Natural killer cell (primary cell): Measurements from ENCODE around the gene LSM12. TPM values are rescaled to one million over a fixed set of nuclear protein-coding genes. Genes with fewer than 3 reads are reported as not detected.

Source experiments
- ATAC-seq, 3 donors: fragments of 150-1000 bp in 2 of 3; fragments of 200-7000 bp in 1 of 3; cut with Tn5 transposase; 1 replicate in 1 of 3; 2 replicates in 2 of 3; pipeline ENCODE4 v1.10.0; 2021; ENCODE audit warnings: mild to moderate bottlenecking in 2 of 3, moderate library complexity in 2 of 3
- DNase-seq, 2 donors: peaks; one replicate each; pipeline versions ENCODE4 v3.0.0 to v3.0.0-alpha.2; 2013 to 2021; ENCODE audit warnings: mixed read lengths in 1 of 2
- H3K27ac ChIP-seq: one replicate; pipeline ENCODE4 v1.5.1; 2013; ENCODE audit warnings: mild to moderate bottlenecking, low read length
- H3K27me3 ChIP-seq: one replicate; pipeline ENCODE4 v1.6.1; 2013; ENCODE audit warnings: low read length; ENCODE audit not compliant: control insufficient read depth, insufficient read depth
- H3K36me3 ChIP-seq: one replicate; pipeline ENCODE4 v1.6.1; 2013; ENCODE audit warnings: low read length; ENCODE audit not compliant: control insufficient read depth, insufficient read depth
- H3K4me1 ChIP-seq: one replicate; pipeline ENCODE4 v1.6.1; 2013; ENCODE audit warnings: low read length; ENCODE audit not compliant: control insufficient read depth, insufficient read depth
- H3K4me3 ChIP-seq: one replicate; pipeline ENCODE4 v1.5.1; 2013; ENCODE audit warnings: low read length
- H3K9me3 ChIP-seq: one replicate; pipeline ENCODE4 v1.6.1; 2013; ENCODE audit warnings: low read length; ENCODE audit not compliant: control insufficient read depth, insufficient read depth
- H3K27ac Mint-ChIP-seq, 2 donors: one replicate each; pipeline ENCODE4 v1.8.0; 2022; ENCODE audit warnings: mild to moderate bottlenecking in 2 of 2, mixed read lengths in 2 of 2, moderate library complexity in 1 of 2
- H3K27me3 Mint-ChIP-seq, 2 donors: one replicate each; pipeline ENCODE4 v1.8.0; 2022; ENCODE audit warnings: low read depth in 2 of 2, mixed read lengths in 2 of 2
- H3K36me3 Mint-ChIP-seq: one replicate; pipeline ENCODE4 v1.8.0; 2022; ENCODE audit warnings: mixed read lengths
- H3K4me1 Mint-ChIP-seq, 2 donors: one replicate each; pipeline ENCODE4 v1.8.0; 2022; ENCODE audit warnings: mixed read lengths in 2 of 2
- H3K4me3 Mint-ChIP-seq: one replicate; pipeline ENCODE4 v1.8.0; 2022; ENCODE audit warnings: mild to moderate bottlenecking, moderate library complexity, mixed read lengths
- H3K9me3 Mint-ChIP-seq, 2 donors: one replicate each; pipeline ENCODE4 v1.8.0; 2022; ENCODE audit warnings: mixed read lengths in 2 of 2
- WGBS: methylation state at CpG from one replicate; pipeline ENCODE4 v1.1.7; 2013; ENCODE audit warnings: missing lambda C conversion rate; ENCODE audit not compliant: insufficient coverage; 5-methylcytosine and 5-hydroxymethylcytosine counted together
- intact Hi-C: fragments of 100-400 bp; cut with micrococcal nuclease; formaldehyde crosslinking; loops from one replicate; pipeline ENCODE4 v1.14.2; 2022
- total RNA-seq, 4 donors: library from RNA; stranded (reverse); fragments of 120-200 nt in 1 of 4; gene quantifications; one replicate each; pipeline versions ENCODE4 v1.2.3 to v1.2.4, GENCODE V29; 2013 to 2022
- TF ChIP-seq, protein P1 (sequence below): fragments of 200-600 bp; IDR thresholded peaks from one replicate; pipeline ENCODE4 v1.8.0; 2022; ENCODE audit warnings: antibody characterized with exemption

Gene LSM12
- total RNA-seq, 3 donors from 2014 or later (not counting 1 experiment from before 2014, with no cell fraction given) = 46.9 to 54.0 (median 51.8) TPM

GRCh38 chr17:43986225-43986981 is 80.1 kb downstream of the LSM12 start:
- H3K27me3 Mint-ChIP-seq = peaks cover 43 to 55% of the 10 kb centered on the region in 2 donors
- H3K36me3 Mint-ChIP-seq = no peaks in the 10 kb centered on the region
- TF ChIP-seq, protein P1, sequence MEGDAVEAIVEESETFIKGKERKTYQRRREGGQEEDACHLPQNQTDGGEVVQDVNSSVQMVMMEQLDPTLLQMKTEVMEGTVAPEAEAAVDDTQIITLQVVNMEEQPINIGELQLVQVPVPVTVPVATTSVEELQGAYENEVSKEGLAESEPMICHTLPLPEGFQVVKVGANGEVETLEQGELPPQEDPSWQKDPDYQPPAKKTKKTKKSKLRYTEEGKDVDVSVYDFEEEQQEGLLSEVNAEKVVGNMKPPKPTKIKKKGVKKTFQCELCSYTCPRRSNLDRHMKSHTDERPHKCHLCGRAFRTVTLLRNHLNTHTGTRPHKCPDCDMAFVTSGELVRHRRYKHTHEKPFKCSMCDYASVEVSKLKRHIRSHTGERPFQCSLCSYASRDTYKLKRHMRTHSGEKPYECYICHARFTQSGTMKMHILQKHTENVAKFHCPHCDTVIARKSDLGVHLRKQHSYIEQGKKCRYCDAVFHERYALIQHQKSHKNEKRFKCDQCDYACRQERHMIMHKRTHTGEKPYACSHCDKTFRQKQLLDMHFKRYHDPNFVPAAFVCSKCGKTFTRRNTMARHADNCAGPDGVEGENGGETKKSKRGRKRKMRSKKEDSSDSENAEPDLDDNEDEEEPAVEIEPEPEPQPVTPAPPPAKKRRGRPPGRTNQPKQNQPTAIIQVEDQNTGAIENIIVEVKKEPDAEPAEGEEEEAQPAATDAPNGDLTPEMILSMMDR = no peak
- peaks cover 20% of the 10 kb centered on the region for H3K27me3 ChIP-seq
- intact Hi-C loops = no loop called here
- no peaks in the 10 kb centered on the region for H3K36me3 ChIP-seq
- no peak overlapping the region for H3K4me3 ChIP-seq
- DNase-seq = no peak
- H3K9me3 Mint-ChIP-seq = no peaks in the 10 kb centered on the region
- H3K27ac ChIP-seq = no peak overlapping the region
- peaks cover 4% of the 10 kb centered on the region for H3K4me1 ChIP-seq
- no peak for ATAC-seq
- no peaks in the 10 kb centered on the region for H3K4me1 Mint-ChIP-seq
- H3K9me3 ChIP-seq = no peaks in the 10 kb centered on the region
- H3K27ac Mint-ChIP-seq = no peak overlapping the region
- 81% methylated on average over 7 of the region's 7 CpGs for WGBS
- no peak overlapping the region for H3K4me3 Mint-ChIP-seq

DNA sequence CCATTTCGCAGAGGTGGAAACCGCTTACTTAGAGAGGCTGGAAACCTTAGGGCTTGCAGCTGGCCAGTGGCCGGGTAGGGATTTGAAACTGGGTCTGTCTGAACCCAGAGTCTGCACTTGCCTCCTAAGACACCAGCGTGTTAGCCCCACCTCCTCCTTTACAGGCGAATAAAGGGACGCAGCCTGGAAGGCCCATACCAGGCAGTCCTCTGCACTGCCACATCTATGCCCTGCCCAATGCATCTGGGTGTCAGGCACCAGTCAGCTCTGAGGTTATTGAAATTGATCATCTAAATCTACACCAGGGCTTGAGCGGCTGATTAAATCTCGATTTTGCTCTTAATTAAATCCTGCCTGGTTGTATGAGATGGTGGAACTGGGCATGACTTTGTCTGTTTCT is 82.0 kb downstream of the LSM12 start:
- Mint-ChIP-seq H3K4me1 (no peaks in the 10 kb centered on the region), H3K27ac (no peak overlapping the region), H3K9me3 (no peaks in the 10 kb centered on the region), H3K27me3 (peaks cover 46 to 55% of the 10 kb centered on the region in 2 donors), H3K4me3 (no peak overlapping the region), H3K36me3 (no peaks in the 10 kb centered on the region)
- Histone ChIP-seq H3K27ac (no peak overlapping the region), H3K36me3 (no peaks in the 10 kb centered on the region), H3K4me1 (peaks cover 4% of the 10 kb centered on the region), H3K27me3 (peaks cover 20% of the 10 kb centered on the region), H3K4me3 (no peak overlapping the region), H3K9me3 (no peaks in the 10 kb centered on the region)
- no peak for ATAC-seq
- 90% methylated on average over 8 of the region's 8 CpGs for WGBS
- intact Hi-C loops = no loop called here
- no peak for DNase-seq
- TF ChIP-seq, protein P1 = no peak

Other genes starting within 250 kb of the LSM12 start
- gene MPP3, start 233.5 kb downstream of the LSM12 start, total RNA-seq = not detected
- gene CD300LG, start 219.5 kb downstream of the LSM12 start, total RNA-seq = not detected
- 1 to 10 TPM in 1 of 3 donors, under 1 TPM in 2; 0.75 to 2.0 (median 0.85) TPM for gene MPP2, start 159.1 kb downstream of the LSM12 start, total RNA-seq
- not detected for gene PPY, start 124.2 kb downstream of the LSM12 start, total RNA-seq
- not detected for gene PYY, start 112.7 kb downstream of the LSM12 start, total RNA-seq
- gene NAGS, start 62.0 kb downstream of the LSM12 start, total RNA-seq = 1 to 10 TPM in 2 of 3 donors, under 1 TPM in 1; 0.92 to 1.7 (median 1.1) TPM
- gene TMEM101, start 51.7 kb downstream of the LSM12 start, total RNA-seq = 10 to 100 TPM; 11.3 to 13.9 (median 11.5) TPM
- 10 to 100 TPM; 18.2 to 21.7 (median 20.6) TPM for gene G6PC3, start 4.1 kb upstream of the LSM12 start, total RNA-seq
- 100 to 1,000 TPM in 1 of 3 donors, 10 to 100 TPM in 2; 79.2 to 100 (median 91.9) TPM for gene HDAC5, start 57.0 kb upstream of the LSM12 start, total RNA-seq
- gene HROB, start 75.3 kb upstream of the LSM12 start, total RNA-seq = 1 to 10 TPM; 1.9 to 4.4 (median 2.4) TPM
- not detected for gene ASB16, start 104.0 kb upstream of the LSM12 start, total RNA-seq
- 10 to 100 TPM; 40.4 to 48.2 (median 41.0) TPM for gene TMUB2, start 120.3 kb upstream of the LSM12 start, total RNA-seq
- gene ATXN7L3, start 133.2 kb upstream of the LSM12 start, total RNA-seq = 100 to 1,000 TPM in 2 of 3 donors, 10 to 100 TPM in 1; 87.6 to 112 (median 109) TPM
- 100 to 1,000 TPM; 132 to 169 (median 168) TPM for gene UBTF, start 153.0 kb upstream of the LSM12 start, total RNA-seq
- not detected for gene SLC4A1, start 201.5 kb upstream of the LSM12 start, total RNA-seq
- under 1 TPM in 2 of 3 donors, not detected in 1; 0.31 to 0.48 TPM for gene RUNDC3A, start 241.9 kb upstream of the LSM12 start, total RNA-seq